Peyer's patch (tissue), 4 donors: ENCODE results near the gene GABRG3. TPM values are rescaled to one million over a fixed set of nuclear protein-coding genes. Genes with fewer than 3 reads are reported as not detected.

Source experiments
- DNase-seq, 3 donors: peaks; one replicate each; pipeline ENCODE4 v3.0.0-alpha.2; 2017 to 2019
- H3K27ac ChIP-seq, 4 donors: fragments of 200-600 bp; sonication (generic); one replicate each; pipeline ENCODE4 v1.5.1; 2016 to 2019
- H3K27me3 ChIP-seq, 2 donors: fragments of 200-600 bp; sonication (generic); one replicate each; pipeline ENCODE4 v1.5.1; 2019
- H3K36me3 ChIP-seq, 3 donors: fragments of 200-600 bp; sonication (generic); one replicate each; pipeline ENCODE4 v1.5.1; 2016 to 2019
- H3K4me1 ChIP-seq, 4 donors: fragments of 200-600 bp; sonication (generic); one replicate each; pipeline ENCODE4 v1.5.1; 2016 to 2019
- H3K4me3 ChIP-seq, 4 donors: fragments of 200-600 bp; sonication (generic); 1 replicate in 3 of 4; 2 replicates in 1 of 4; pipeline ENCODE4 v1.5.1; 2016 to 2019; ENCODE audit warnings: mild to moderate bottlenecking in 1 of 4
- H3K9me3 ChIP-seq, 4 donors: fragments of 200-600 bp; sonication (generic); one replicate each; pipeline ENCODE4 v1.5.1; 2016 to 2019; ENCODE audit warnings: mild to moderate bottlenecking in 1 of 4
- POLR2A ChIP-seq, 2 donors: fragments of 450-650 bp; IDR thresholded peaks; one replicate each; pipeline ENCODE4 v1.5.1; 2017; ENCODE audit warnings: antibody characterized with exemption in 2 of 2, mild to moderate bottlenecking in 2 of 2, moderate library complexity in 2 of 2
- total RNA-seq, 4 donors: library from RNA; depleted of rRNA; stranded (reverse); fragments of >200 nt; gene quantifications; one replicate each; pipeline ENCODE4 v1.1.0, GENCODE V29; 2016
- TF ChIP-seq, protein P1 (sequence below), 6 experiments: fragments of 450-650 bp in 4 of 6; fragments of 200-600 bp in 2 of 6; sonication (generic) in 1 of 6; IDR thresholded peaks; one replicate each; pipeline ENCODE4 v1.5.1; 2017 to 2019; ENCODE audit warnings: antibody characterized with exemption in 6 of 6, mild to moderate bottlenecking in 3 of 6, moderate library complexity in 1 of 6

GABRG3 gene
- total RNA-seq, 4 donors from 2014 or later = not detected

DNA sequence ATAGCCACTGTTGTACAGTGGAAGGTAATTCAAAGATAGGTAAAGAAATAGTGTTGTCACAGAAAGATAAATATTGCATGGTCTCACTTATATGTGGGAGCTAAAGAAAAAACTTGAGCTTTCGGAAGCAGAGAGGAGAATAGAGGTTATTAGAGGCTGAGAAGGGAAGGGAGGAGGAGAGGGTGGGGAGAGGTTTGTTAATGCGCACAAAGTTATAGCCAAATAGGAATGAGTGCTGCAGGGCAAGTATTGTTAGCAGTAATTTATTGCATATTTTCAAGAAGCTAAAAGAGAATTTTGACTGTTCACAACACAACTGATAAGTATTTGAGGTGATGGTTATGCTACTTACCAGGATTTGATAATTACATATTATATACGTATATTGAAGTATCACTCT lies 154.2 kb downstream of the GABRG3 start:
- H3K27ac ChIP-seq = no peak overlapping the region
- TF ChIP-seq, protein P1, sequence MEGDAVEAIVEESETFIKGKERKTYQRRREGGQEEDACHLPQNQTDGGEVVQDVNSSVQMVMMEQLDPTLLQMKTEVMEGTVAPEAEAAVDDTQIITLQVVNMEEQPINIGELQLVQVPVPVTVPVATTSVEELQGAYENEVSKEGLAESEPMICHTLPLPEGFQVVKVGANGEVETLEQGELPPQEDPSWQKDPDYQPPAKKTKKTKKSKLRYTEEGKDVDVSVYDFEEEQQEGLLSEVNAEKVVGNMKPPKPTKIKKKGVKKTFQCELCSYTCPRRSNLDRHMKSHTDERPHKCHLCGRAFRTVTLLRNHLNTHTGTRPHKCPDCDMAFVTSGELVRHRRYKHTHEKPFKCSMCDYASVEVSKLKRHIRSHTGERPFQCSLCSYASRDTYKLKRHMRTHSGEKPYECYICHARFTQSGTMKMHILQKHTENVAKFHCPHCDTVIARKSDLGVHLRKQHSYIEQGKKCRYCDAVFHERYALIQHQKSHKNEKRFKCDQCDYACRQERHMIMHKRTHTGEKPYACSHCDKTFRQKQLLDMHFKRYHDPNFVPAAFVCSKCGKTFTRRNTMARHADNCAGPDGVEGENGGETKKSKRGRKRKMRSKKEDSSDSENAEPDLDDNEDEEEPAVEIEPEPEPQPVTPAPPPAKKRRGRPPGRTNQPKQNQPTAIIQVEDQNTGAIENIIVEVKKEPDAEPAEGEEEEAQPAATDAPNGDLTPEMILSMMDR (IDR thresholded peaks at IDR 0.05) = no peak
- no peak for TF ChIP-seq POLR2A (IDR thresholded peaks at IDR 0.05)
- H3K4me3 ChIP-seq = no peak overlapping the region
- H3K27me3 ChIP-seq = no peaks in the 10 kb centered on the region
- H3K4me1 ChIP-seq = no peaks in the 10 kb centered on the region
- DNase-seq = no peak
- no peaks in the 10 kb centered on the region for H3K36me3 ChIP-seq
- no peaks in the 10 kb centered on the region for H3K9me3 ChIP-seq

DNA sequence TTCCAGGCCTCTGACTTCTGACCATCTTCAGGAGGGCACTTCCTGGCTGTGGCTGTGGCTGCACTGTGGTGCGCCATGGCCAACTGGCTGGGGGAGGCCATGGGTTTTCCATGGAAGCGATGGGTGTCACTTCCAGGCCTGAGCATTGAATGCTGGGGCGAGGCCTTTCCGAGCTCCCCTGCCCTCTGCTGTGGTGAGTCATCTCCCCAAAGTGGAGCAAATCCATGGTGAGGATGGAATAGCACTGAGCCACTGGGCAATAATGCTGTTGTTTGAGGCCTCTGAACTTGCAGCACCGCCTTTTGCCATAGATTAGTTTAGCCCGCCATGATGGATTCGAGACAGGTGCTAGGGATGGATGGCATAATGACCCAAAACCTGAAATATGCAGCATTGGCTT lies 155.5 kb downstream of the GABRG3 start:
- TF ChIP-seq, protein P1 (IDR thresholded peaks at IDR 0.05) = no peak
- no peak for TF ChIP-seq POLR2A (IDR thresholded peaks at IDR 0.05)
- no peak overlapping the region for H3K4me3 ChIP-seq
- H3K4me1 ChIP-seq = no peaks in the 10 kb centered on the region
- no peak overlapping the region for H3K27ac ChIP-seq
- H3K9me3 ChIP-seq = no peaks in the 10 kb centered on the region
- H3K27me3 ChIP-seq = no peaks in the 10 kb centered on the region
- DNase-seq = no peak
- H3K36me3 ChIP-seq = no peaks in the 10 kb centered on the region

DNA sequence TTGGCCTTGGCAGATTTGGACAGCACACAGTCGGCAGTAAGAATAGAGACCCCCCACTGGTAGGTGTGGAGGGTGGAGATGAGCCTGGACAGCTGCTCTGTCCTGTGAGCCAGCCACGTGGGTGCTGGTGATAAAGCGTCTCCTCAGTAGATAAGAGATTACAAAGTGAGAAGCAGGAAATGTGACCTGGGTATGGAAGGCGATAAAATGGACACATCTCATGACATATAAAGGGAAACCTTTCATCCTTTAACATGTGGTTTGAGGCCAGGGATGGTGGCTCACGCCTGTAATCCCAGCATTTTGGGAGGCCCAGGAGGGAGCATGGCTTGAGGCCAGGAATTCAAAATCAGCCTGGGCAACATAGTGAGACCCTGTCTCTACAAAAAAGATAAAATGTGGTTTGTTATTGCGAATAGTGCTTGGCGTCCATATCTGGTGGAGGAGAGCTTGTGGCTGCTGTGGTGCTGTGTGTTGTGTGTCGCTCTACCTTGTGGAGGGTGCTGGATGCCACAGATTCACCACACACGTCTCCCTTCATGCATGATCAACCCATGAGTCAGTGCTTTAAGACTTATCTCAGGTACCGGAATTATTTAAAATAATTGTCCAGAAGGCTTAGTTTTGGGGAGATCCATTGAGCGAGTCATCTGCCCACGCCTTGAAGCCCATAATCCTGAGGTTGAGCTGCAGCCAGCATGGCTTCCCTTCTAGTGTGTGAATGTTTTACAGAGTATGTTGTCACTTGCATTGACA lies 157.0 kb downstream of the GABRG3 start:
- no peaks in the 10 kb centered on the region for H3K36me3 ChIP-seq
- no peaks in the 10 kb centered on the region for H3K27me3 ChIP-seq
- no peak overlapping the region for H3K4me3 ChIP-seq
- no peaks in the 10 kb centered on the region for H3K4me1 ChIP-seq
- no peak for DNase-seq
- TF ChIP-seq, protein P1 (IDR thresholded peaks at IDR 0.05) = no peak
- no peak overlapping the region for H3K27ac ChIP-seq
- no peaks in the 10 kb centered on the region for H3K9me3 ChIP-seq

DNA sequence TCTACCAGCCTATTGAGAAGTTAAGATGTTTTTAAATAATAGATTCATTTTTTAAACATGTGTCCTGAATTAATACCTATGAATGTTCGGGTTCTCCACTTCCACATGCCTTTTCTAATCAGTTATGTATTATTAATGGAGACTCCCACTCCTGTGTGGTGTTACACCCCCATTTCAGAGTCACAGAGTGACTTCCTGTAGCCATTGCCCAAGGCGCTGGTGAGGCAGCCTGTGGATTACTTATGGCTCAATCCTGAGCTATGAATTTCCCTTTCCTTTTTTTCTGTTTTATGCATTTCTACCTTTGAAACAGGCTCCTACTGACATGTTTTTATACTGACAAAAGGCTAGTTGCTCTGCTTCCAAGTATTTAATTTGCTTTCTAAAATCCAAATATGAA lies 162.3 kb downstream of the GABRG3 start:
- no peak for TF ChIP-seq POLR2A (IDR thresholded peaks at IDR 0.05)
- TF ChIP-seq, protein P1 (IDR thresholded peaks at IDR 0.05) = no peak
- no peak for DNase-seq
- Histone ChIP-seq H3K36me3 (no peaks in the 10 kb centered on the region), H3K27ac (no peak overlapping the region), H3K9me3 (peaks cover 0 to 4% (median 0%) of the 10 kb centered on the region in 4 donors), H3K27me3 (no peaks in the 10 kb centered on the region), H3K4me3 (no peak overlapping the region), H3K4me1 (no peaks in the 10 kb centered on the region)

DNA sequence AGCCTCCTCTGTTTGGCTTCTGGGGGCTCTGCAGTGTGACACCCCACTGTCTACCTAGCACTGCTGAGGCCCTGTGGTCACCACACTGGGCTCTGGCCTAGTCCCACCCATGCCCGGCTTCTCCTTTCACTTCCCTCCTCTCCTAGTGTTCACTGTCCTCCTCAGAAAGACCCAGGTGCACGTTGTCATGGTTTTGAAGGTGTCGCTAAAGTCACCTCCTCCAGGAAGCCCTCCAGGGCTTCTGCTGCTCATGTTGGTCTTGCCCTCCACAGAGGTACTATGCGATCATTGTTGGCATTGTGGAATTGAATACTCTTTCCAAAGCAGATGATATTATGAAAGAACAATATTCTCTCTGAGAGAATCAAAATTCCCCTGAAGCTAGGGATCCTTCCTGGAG lies 163.5 kb downstream of the GABRG3 start:
- TF ChIP-seq, protein P1 (IDR thresholded peaks at IDR 0.05) = no peak
- no peak for TF ChIP-seq POLR2A (IDR thresholded peaks at IDR 0.05)
- Histone ChIP-seq H3K27me3 (no peaks in the 10 kb centered on the region), H3K4me1 (no peaks in the 10 kb centered on the region), H3K36me3 (no peaks in the 10 kb centered on the region), H3K4me3 (no peak overlapping the region), H3K27ac (no peak overlapping the region), H3K9me3 (peaks cover 0 to 4% (median 0%) of the 10 kb centered on the region in 4 donors)
- DNase-seq = no peak
